B cell (primary cell): ENCODE measurements around the gene SLC48A1. TPM values are rescaled to one million over a fixed set of nuclear protein-coding genes. Genes with fewer than 3 reads are reported as not detected.

ENCODE experiments used
- ATAC-seq: fragments of 200-7000 bp; cut with Tn5 transposase; one replicate; pipeline ENCODE4 v1.10.0; 2021; ENCODE audit warnings: low read depth, mild to moderate bottlenecking, moderate number of reproducible peaks, moderate library complexity
- CTCF ChIA-PET: fragments of 350-600 bp; sonication (Branson Sonifier 250); formaldehyde crosslinking; loops from one replicate; lab custom pipeline; 2021; ENCODE audit warnings: antibody characterized with exemption, inconsistent platforms; lab: Charles Lee
- POLR2A ChIA-PET: fragments of 350-600 bp; sonication (Branson Sonifier 250); formaldehyde crosslinking; loops from one replicate; lab custom pipeline; 2021; ENCODE audit warnings: antibody characterized with exemption; lab: Charles Lee
- DNase-seq: peaks from one replicate; pipeline ENCODE4 v3.0.0; 2013
- H2AFZ ChIP-seq: 2 replicates; pipeline ENCODE4 v1.6.1; 2012; ENCODE audit warnings: mild to moderate bottlenecking, low read depth, low read length; ENCODE audit not compliant: insufficient read depth, poor library complexity, severe bottlenecking
- H3K27ac ChIP-seq, 2 donors: 1 replicate in 1 of 2; 2 replicates in 1 of 2; pipeline ENCODE4 v1.5.1; 2012 to 2013; ENCODE audit warnings: low read length in 2 of 2, mild to moderate bottlenecking in 2 of 2, moderate library complexity in 1 of 2
- H3K27me3 ChIP-seq, 4 experiments: fragments of 200-600 bp in 1 of 4; sonication (generic) in 1 of 4; replicated peaks in 1 of 4; 1 replicate in 2 of 4; 2 replicates in 2 of 4; pipeline versions ENCODE4 v1.6.1 to v1.7.0; 2013 to 2016; ENCODE audit warnings: low read length in 3 of 4, mild to moderate bottlenecking in 2 of 4, mixed read lengths in 1 of 4, moderate library complexity in 1 of 4; ENCODE audit not compliant: insufficient read depth in 4 of 4, control insufficient read depth in 3 of 4; ENCODE audit errors: control extremely low read depth in 1 of 4
- H3K36me3 ChIP-seq, 2 experiments: replicated peaks in 1 of 2; 1 replicate in 1 of 2; 2 replicates in 1 of 2; pipeline versions ENCODE4 v1.6.1 to v1.7.1; 2013; ENCODE audit warnings: low read length in 1 of 2; ENCODE audit not compliant: insufficient read depth in 2 of 2, control insufficient read depth in 1 of 2; ENCODE audit errors: control extremely low read depth in 1 of 2, extremely low read depth in 1 of 2
- H3K4me1 ChIP-seq, 2 donors: fragments of 200-600 bp in 1 of 2; sonication (generic) in 1 of 2; 1 replicate in 1 of 2; 2 replicates in 1 of 2; pipeline versions ENCODE4 v1.5.1 to v1.6.1; 2013 to 2017; ENCODE audit warnings: low read length in 2 of 2; ENCODE audit not compliant: control insufficient read depth in 2 of 2, insufficient read depth in 2 of 2
- H3K4me2 ChIP-seq: replicated peaks from 2 replicates; pipeline ENCODE3; 2012; ENCODE audit warnings: mild to moderate bottlenecking, low read depth, low read length; ENCODE audit not compliant: poor library complexity, severe bottlenecking
- H3K4me3 ChIP-seq, 5 experiments: fragments of 200-600 bp in 1 of 5; sonication (generic) in 1 of 5; 1 replicate in 3 of 5; 2 replicates in 2 of 5; pipeline versions ENCODE4 v1.5.1 to v1.7.0; 2011 to 2016; ENCODE audit warnings: low read length in 4 of 5, mild to moderate bottlenecking in 4 of 5, low read depth in 2 of 5, control low read depth in 1 of 5, moderate library complexity in 1 of 5; ENCODE audit not compliant: insufficient read depth in 1 of 5; ENCODE audit errors: control extremely low read depth in 1 of 5, extremely low read depth in 1 of 5
- H3K79me2 ChIP-seq: fragments of 200-600 bp; sonication (generic); one replicate; pipeline ENCODE4 v1.6.0; 2016; ENCODE audit warnings: low read length; ENCODE audit not compliant: control insufficient read depth, insufficient read depth
- H3K9ac ChIP-seq: fragments of 200-600 bp; sonication (generic); 2 replicates; pipeline ENCODE4 v1.6.1; 2017; ENCODE audit warnings: mild to moderate bottlenecking, low read length, moderate library complexity
- H3K9me3 ChIP-seq, 3 donors: one replicate each; pipeline versions ENCODE4 v1.6.1 to v1.7.1; 2013; ENCODE audit warnings: low read length in 2 of 3; ENCODE audit not compliant: control insufficient read depth in 2 of 3, insufficient read depth in 1 of 3; ENCODE audit errors: control extremely low read depth in 1 of 3
- H4K20me1 ChIP-seq: 2 replicates; pipeline ENCODE4 v1.6.0; 2012; ENCODE audit warnings: mild to moderate bottlenecking, low read length; ENCODE audit not compliant: insufficient read depth, control insufficient read depth, poor library complexity, severe bottlenecking
- H3K27ac Mint-ChIP-seq: one replicate; pipeline ENCODE4 v1.8.0; 2021; ENCODE audit warnings: mixed read lengths
- H3K27me3 Mint-ChIP-seq: one replicate; pipeline ENCODE4 v1.8.0; 2021; ENCODE audit warnings: mixed read lengths
- H3K4me1 Mint-ChIP-seq: one replicate; pipeline ENCODE4 v1.8.0; 2021; ENCODE audit warnings: mixed read lengths
- H3K4me3 Mint-ChIP-seq: one replicate; pipeline ENCODE4 v1.8.0; 2021; ENCODE audit warnings: mixed read lengths
- H3K9me3 Mint-ChIP-seq: one replicate; pipeline ENCODE4 v1.8.0; 2022; ENCODE audit warnings: mixed read lengths; ENCODE audit not compliant: insufficient read depth
- CTCF ChIP-seq: fragments of 200-600 bp; IDR thresholded peaks from one replicate; pipeline ENCODE4 v1.8.0; 2022; ENCODE audit warnings: antibody characterized with exemption, mild to moderate bottlenecking
- EZH2 ChIP-seq: IDR thresholded peaks from 2 replicates; pipeline ENCODE4 v1.6.1; 2012; ENCODE audit warnings: borderline replicate concordance, low read depth, mild to moderate bottlenecking, moderate library complexity, low read length; ENCODE audit not compliant: insufficient read depth, poor library complexity, severe bottlenecking
- WGBS: methylation state at CpG from one replicate; pipeline ENCODE4 v1.1.5; 2013; ENCODE audit warnings: missing lambda C conversion rate; ENCODE audit not compliant: insufficient coverage; 5-methylcytosine and 5-hydroxymethylcytosine counted together
- intact Hi-C: fragments of 100-400 bp; cut with micrococcal nuclease; formaldehyde crosslinking; loops from one replicate; pipeline ENCODE4 v1.10.0; 2022
- polyA plus RNA-seq: library from polyadenylated mRNA; depleted of rRNA; stranded (reverse); fragments of >200 nt; gene quantifications from 2 replicates; pipeline ENCODE4 v1.2.3, GENCODE V29; 2012
- total RNA-seq, 2 donors: library from RNA; stranded (reverse); fragments of 120-200 nt in 1 of 2; gene quantifications; 1 replicate in 1 of 2; 2 replicates in 1 of 2; pipeline versions ENCODE4 v1.2.3 to v1.2.4, GENCODE V29; 2013 to 2022

SLC48A1 gene
- total and polyA plus RNA-seq, 2 donors (not counting 1 experiment from before 2014, with no cell fraction given) = 8.0 to 20.0 TPM

GRCh38 chr12:47744005-47744651, 28.9 kb upstream of the SLC48A1 start:
- Mint-ChIP-seq H3K9me3 (no peaks in the 10 kb centered on the region), H3K4me3 (no peak overlapping the region), H3K4me1 (peaks cover 70% of the 10 kb centered on the region), H3K27ac (peak overlapping the region; percentile 20), H3K27me3 (no peaks in the 10 kb centered on the region)
- POLR2A ChIA-PET = interaction anchor here (0.6 to 5.7 kb wide), 3 partner anchors 13 to 28 kb away, joined by 4 to 43 read pairs (median 7); partner anchors contain the start of gene RAPGEF3
- Histone ChIP-seq H3K4me2 (no peak overlapping the region), H3K79me2 (no peaks in the 10 kb centered on the region), H3K27ac (no peak overlapping the region), H3K9me3 (peaks cover 0 to 9% (median 0%) of the 10 kb centered on the region in 3 donors), H3K9ac (no peak overlapping the region), H3K27me3 (no peaks in the 10 kb centered on the region), H2AFZ (no peak overlapping the region), H3K4me3 (no peak overlapping the region), H3K36me3 (no peaks in the 10 kb centered on the region), H4K20me1 (no peaks in the 10 kb centered on the region), H3K4me1 (peaks cover 46 to 65% of the 10 kb centered on the region in 2 donors)
- DNase-seq (peak; percentile 65), ATAC-seq (no peak)
- CTCF ChIA-PET = interaction anchor here (0.8 to 15.0 kb wide), 16 partner anchors 13 to 420 kb away, joined by 3 to 515 read pairs (median 13); partner anchors contain the start of genes ENDOU, RAPGEF3, RPAP3 and SLC48A1
- 41% methylated on average over 8 of the region's 10 CpGs for WGBS
- peak; percentile 61 for TF ChIP-seq CTCF
- TF ChIP-seq EZH2 = no peak
- intact Hi-C loops = no loop called here

GRCh38 chr12:47744778-47745436, 28.1 kb upstream of the SLC48A1 start:
- Histone ChIP-seq H2AFZ (no peak overlapping the region), H3K4me3 (no peak overlapping the region), H3K4me1 (peaks cover 38 to 60% of the 10 kb centered on the region in 2 donors), H3K36me3 (no peaks in the 10 kb centered on the region), H3K27me3 (no peaks in the 10 kb centered on the region), H4K20me1 (no peaks in the 10 kb centered on the region), H3K4me2 (no peak overlapping the region), H3K9me3 (peaks cover 0 to 4% (median 0%) of the 10 kb centered on the region in 3 donors), H3K79me2 (no peaks in the 10 kb centered on the region), H3K27ac (no peak overlapping the region), H3K9ac (no peak overlapping the region)
- no peaks in the 10 kb centered on the region for H3K27me3 Mint-ChIP-seq
- ChIA-PET CTCF (interaction anchor here (0.8 to 15.0 kb wide), 12 partner anchors 12 to 204 kb away, joined by 3 to 515 read pairs (median 74); partner anchors contain the start of genes ENDOU, RAPGEF3, RPAP3 and SLC48A1), POLR2A (interaction anchor here (0.6 to 5.7 kb wide), 3 partner anchors 12 to 27 kb away, joined by 4 to 43 read pairs (median 7); partner anchors contain the start of gene RAPGEF3)
- no peak for ATAC-seq
- H3K4me1 Mint-ChIP-seq = peaks cover 63% of the 10 kb centered on the region
- H3K4me3 Mint-ChIP-seq = no peak overlapping the region
- DNase-seq = no peak
- H3K27ac Mint-ChIP-seq = peak overlapping the region; percentile 47
- 93% methylated on average over 8 of the region's 8 CpGs for WGBS
- H3K9me3 Mint-ChIP-seq = no peaks in the 10 kb centered on the region
- intact Hi-C loops = no loop called here
- TF ChIP-seq CTCF (no peak), EZH2 (no peak)
